Measurements from ENCODE around the gene RAD51B.

RAD51B gene

GRCh38 chr14:68691031-68691791 is 871.6 kb downstream of the RAD51B start:
- TF ChIP-seq CTCF (IDR thresholded peaks at IDR 0.05), result no peak

GRCh38 chr14:68691792-68692118 is 872.2 kb downstream of the RAD51B start:
- no peak for TF ChIP-seq CTCF (IDR thresholded peaks at IDR 0.05)

GRCh38 chr14:68692216-68692615 is 872.6 kb downstream of the RAD51B start:
- no peak for TF ChIP-seq CTCF (IDR thresholded peaks at IDR 0.05)

GRCh38 chr14:68692916-68693771 is 873.6 kb downstream of the RAD51B start:
- no peak for TF ChIP-seq CTCF (IDR thresholded peaks at IDR 0.05)

GRCh38 chr14:68693926-68694325 is 874.3 kb downstream of the RAD51B start:
- TF ChIP-seq CTCF (IDR thresholded peaks at IDR 0.05), result no peak

GRCh38 chr14:68694516-68695235 is 875.1 kb downstream of the RAD51B start:
- no peak for TF ChIP-seq CTCF (IDR thresholded peaks at IDR 0.05)

- no peak for TF ChIP-seq CTCF (IDR thresholded peaks at IDR 0.05)
Measured at GRCh38 chr14:68695326-68695768, 875.8 kb downstream of the RAD51B start.
